Lung (tissue), 12 donors: Measurements from ENCODE around the gene SNTG2. TPM values are rescaled to one million over a fixed set of nuclear protein-coding genes. Genes with fewer than 3 reads are reported as not detected.
A peak's percentile ranks its signal among the peaks of the same experiment; 100 is the strongest.

Source experiments
- ATAC-seq: fragments of 200-7000 bp; cut with Tn5 transposase; one replicate; pipeline ENCODE4 v1.9.1; 2020; ENCODE audit warnings: moderate number of reproducible peaks; ENCODE audit not compliant: insufficient read depth, low FRiP score
- DNase-seq, 3 donors: peaks; one replicate each; pipeline ENCODE4 v3.0.0-alpha.2; 2013 to 2017
- H3K27ac ChIP-seq, 2 donors: one replicate each; pipeline ENCODE4 v1.5.1; 2013; ENCODE audit warnings: mild to moderate bottlenecking in 2 of 2, moderate library complexity in 2 of 2, control low read depth in 1 of 2, inconsistent platforms in 1 of 2, low read depth in 1 of 2, low read length in 1 of 2
- H3K27me3 ChIP-seq, 3 donors: one replicate each; pipeline ENCODE4 v1.5.1; 2013; ENCODE audit warnings: low read length in 2 of 3; ENCODE audit not compliant: control insufficient read depth in 3 of 3, insufficient read depth in 3 of 3
- H3K36me3 ChIP-seq, 4 donors: one replicate each; pipeline ENCODE4 v1.5.1; 2013; ENCODE audit warnings: low read length in 4 of 4, mild to moderate bottlenecking in 1 of 4, moderate library complexity in 1 of 4; ENCODE audit not compliant: control insufficient read depth in 4 of 4, insufficient read depth in 4 of 4
- H3K4me1 ChIP-seq, 5 donors: one replicate each; pipeline ENCODE4 v1.5.1; 2013; ENCODE audit warnings: low read length in 5 of 5, mild to moderate bottlenecking in 2 of 5, moderate library complexity in 1 of 5; ENCODE audit not compliant: control insufficient read depth in 5 of 5, insufficient read depth in 5 of 5
- H3K4me3 ChIP-seq: one replicate; pipeline ENCODE4 v1.5.1; 2013; ENCODE audit warnings: mild to moderate bottlenecking, control low read depth, moderate library complexity
- H3K9ac ChIP-seq, 2 donors: one replicate each; pipeline ENCODE4 v1.5.1; 2013; ENCODE audit warnings: low read length in 2 of 2, control low read depth in 1 of 2; ENCODE audit not compliant: insufficient read depth in 1 of 2
- H3K9me3 ChIP-seq, 4 donors: one replicate each; pipeline ENCODE4 v1.5.1; 2013; ENCODE audit warnings: low read length in 3 of 4, mild to moderate bottlenecking in 1 of 4, moderate library complexity in 1 of 4; ENCODE audit not compliant: control insufficient read depth in 4 of 4, insufficient read depth in 3 of 4
- CTCF ChIP-seq: IDR thresholded peaks from 2 replicates; pipeline ENCODE4 v1.5.1; 2012; ENCODE audit warnings: mild to moderate bottlenecking; ENCODE audit errors: control extremely low read depth, extremely low read depth
- WGBS, 2 donors: extraction: QIAGEN DNeasy Blood & Tissue Kit; methylation state at CpG; one replicate each; pipeline ENCODE4 v1.1.7; 2013; 5-methylcytosine and 5-hydroxymethylcytosine counted together
- polyA plus RNA-seq, 2 donors: library from polyadenylated mRNA; stranded (reverse); fragments of 200-250 nt; gene quantifications; one replicate each; pipeline ENCODE4 v1.2.1, GENCODE V29; 2013
- total RNA-seq, 2 donors: library from RNA; depleted of rRNA in 1 of 2; stranded (reverse); fragments of >200 nt in 1 of 2; gene quantifications; one replicate each; pipeline ENCODE4 v1.2.1, GENCODE V29; 2014 to 2021
- donor health status: control.
- donor health status: control.
- donor health status: Bipolar disorder and iron deficiency.
- donor health status: healthy.
- donor health status: DM: yes; HTN: yes; CAD: no.

The SNTG2 gene
- total and polyA plus RNA-seq, 4 donors, result 0.31 to 1.8 (median 1.2) TPM

GRCh38 chr2:1140389-1141003, 189.8 kb downstream of the SNTG2 start:
- Histone ChIP-seq H3K9ac (no peak overlapping the region), H3K36me3 (no peaks in the 10 kb centered on the region), H3K4me1 (peaks cover 0 to 12% (median 0%) of the 10 kb centered on the region in 5 donors), H3K9me3 (peaks cover 0 to 3% (median 1%) of the 10 kb centered on the region in 4 donors), H3K4me3 (no peak overlapping the region), H3K27me3 (peaks cover 0 to 5% (median 0%) of the 10 kb centered on the region in 3 donors), H3K27ac (no peak overlapping the region)
- peak in 2 of 3 donors; percentile 14 to 28 for DNase-seq
- peak; percentile 49 for TF ChIP-seq CTCF
- WGBS, 2 donors, result 43 to 45% methylated on average over 17 of the region's 17 CpGs
- no peak for ATAC-seq

- Histone ChIP-seq H3K9me3 (peaks cover 0 to 3% (median 1%) of the 10 kb centered on the region in 4 donors), H3K36me3 (no peaks in the 10 kb centered on the region), H3K4me1 (peaks cover 0 to 12% (median 0%) of the 10 kb centered on the region in 5 donors), H3K27me3 (peaks cover 0 to 5% (median 0%) of the 10 kb centered on the region in 3 donors), H3K9ac (no peak overlapping the region), H3K27ac (peak overlapping the region in 1 of 2 donors; percentile 57), H3K4me3 (no peak overlapping the region)
- WGBS, 2 donors, result 66 to 76% methylated on average over 7 of the region's 7 CpGs
- no peak for DNase-seq
- TF ChIP-seq CTCF, result no peak
- no peak for ATAC-seq
Observed at GRCh38 chr2:1141079-1141478, 190.4 kb downstream of the SNTG2 start.

GRCh38 chr2:1143129-1143528, 192.5 kb downstream of the SNTG2 start:
- WGBS, 2 donors, result 79 to 83% methylated on average over 1 of the region's 1 CpG
- Histone ChIP-seq H3K9me3 (peaks cover 0 to 4% (median 1%) of the 10 kb centered on the region in 4 donors), H3K36me3 (no peaks in the 10 kb centered on the region), H3K4me1 (peaks cover 0 to 5% (median 0%) of the 10 kb centered on the region in 5 donors), H3K4me3 (no peak overlapping the region), H3K27ac (no peak overlapping the region), H3K27me3 (no peaks in the 10 kb centered on the region), H3K9ac (no peak overlapping the region)
- no peak for ATAC-seq
- no peak for DNase-seq
- no peak for TF ChIP-seq CTCF
